GM19463 (cell line): ENCODE data around the gene OSTF1.

ENCODE experiments used
- ATAC-seq: cut with Tn5 transposase; IDR thresholded peaks from one replicate; pipeline ENCODE4 v1.9.1; 2021; ENCODE audit warnings: mild to moderate bottlenecking, moderate library complexity; ENCODE audit not compliant: unreplicated experiment

The OSTF1 gene

GRCh38 chr9:75161116-75161857 is 73.0 kb downstream of the OSTF1 start:
- no peak for ATAC-seq

- no peak for ATAC-seq
These were observed 75.5 kb downstream of the OSTF1 start for GRCh38 chr9:75163764-75164163.

- no peak for ATAC-seq
These were observed 76.3 kb downstream of the OSTF1 start for GRCh38 chr9:75164573-75164972.

GRCh38 chr9:75167281-75167680 is 79.0 kb downstream of the OSTF1 start:
- ATAC-seq: no peak

GRCh38 chr9:75168270-75169178 is 80.2 kb downstream of the OSTF1 start:
- ATAC-seq: no peak

GRCh38 chr9:75169623-75170022 is 81.3 kb downstream of the OSTF1 start:
- ATAC-seq: no peak

GRCh38 chr9:75170898-75171360 is 82.6 kb downstream of the OSTF1 start:
- no peak for ATAC-seq

GRCh38 chr9:75175395-75175794 is 87.1 kb downstream of the OSTF1 start:
- no peak for ATAC-seq

GRCh38 chr9:75176037-75176436 is 87.7 kb downstream of the OSTF1 start:
- ATAC-seq: no peak

GRCh38 chr9:75181750-75182149 is 93.4 kb downstream of the OSTF1 start:
- no peak for ATAC-seq

GRCh38 chr9:75183306-75183705 is 95.0 kb downstream of the OSTF1 start:
- no peak for ATAC-seq

GRCh38 chr9:75184471-75184870 is 96.2 kb downstream of the OSTF1 start:
- ATAC-seq: no peak

GRCh38 chr9:75185585-75186170 is 97.4 kb downstream of the OSTF1 start:
- peak; percentile 86 for ATAC-seq

- no peak for ATAC-seq
These were observed 98.6 kb downstream of the OSTF1 start for GRCh38 chr9:75186767-75187380.

GRCh38 chr9:75188756-75189155 is 100.4 kb downstream of the OSTF1 start:
- ATAC-seq: no peak

- no peak for ATAC-seq
These were observed 102.4 kb downstream of the OSTF1 start for GRCh38 chr9:75190762-75191161.
